ENCODE results near the gene EIF4G3. TPM values are rescaled to one million over a fixed set of nuclear protein-coding genes. Genes with fewer than 3 reads are reported as not detected.

EIF4G3 gene
- total and polyA plus RNA-seq, 12 donors: 13.3 to 50.2 (median 36.1) TPM

- TF ChIP-seq CTCF (IDR thresholded peaks at IDR 0.05): no peak
- Histone ChIP-seq H3K4me3 (no peak overlapping the region), H3K36me3 (peaks cover 0 to 19% (median 0%) of the 10 kb centered on the region in 9 donors), H3K27me3 (no peaks in the 10 kb centered on the region), H3K4me1 (peaks cover 0 to 35% (median 8%) of the 10 kb centered on the region in 9 donors), H3K9me3 (no peaks in the 10 kb centered on the region), H3K27ac (peak overlapping the region in 2 of 10 donors; percentile 28 to 42)
- intact Hi-C loops (cut with DNase I): no loop called here
- no peak for DNase-seq
- peak in 1 of 8 donors; percentile 67 for ATAC-seq
Measured at GRCh38 chr1:21077085-21077484, 99.6 kb downstream of the EIF4G3 start.

- 59 to 62% methylated on average over 3 of the region's 3 CpGs for WGBS, 2 donors
- H3K27me3 ChIP-seq: no peaks in the 10 kb centered on the region
- intact Hi-C loops (cut with DNase I): loop anchor here in 1 of 10 donors (5.0 kb wide), 1 partner anchor 115 kb away; no protein-coding TSS in a partner anchor
- peaks cover 0 to 50% (median 12%) of the 10 kb centered on the region in 9 donors for H3K4me1 ChIP-seq
- H3K27ac ChIP-seq: no peak overlapping the region
- peaks cover 0 to 10% (median 0%) of the 10 kb centered on the region in 9 donors for H3K36me3 ChIP-seq
- peak in 1 of 9 donors; percentile 26 for TF ChIP-seq CTCF (IDR thresholded peaks at IDR 0.05)
- H3K4me3 ChIP-seq: no peak overlapping the region
- DNase-seq: no peak
- H3K9me3 ChIP-seq: no peaks in the 10 kb centered on the region
- peak in 1 of 8 donors; percentile 28 for ATAC-seq
Measured at GRCh38 chr1:21072721-21073120, 104.0 kb downstream of the EIF4G3 start.

- Histone ChIP-seq H3K9me3 (no peaks in the 10 kb centered on the region), H3K27me3 (no peaks in the 10 kb centered on the region), H3K36me3 (peaks cover 0 to 14% (median 0%) of the 10 kb centered on the region in 9 donors), H3K4me3 (no peak overlapping the region), H3K27ac (no peak overlapping the region), H3K4me1 (peaks cover 0 to 35% (median 3%) of the 10 kb centered on the region in 9 donors)
- DNase-seq (no peak), ATAC-seq (no peak)
- TF ChIP-seq CTCF (IDR thresholded peaks at IDR 0.05): no peak
- intact Hi-C loops (cut with DNase I): loop anchor here in 1 of 10 donors (2.0 kb wide), 1 partner anchor 35 kb away; no protein-coding TSS in a partner anchor
- 58 to 63% methylated on average over 4 of the region's 4 CpGs for WGBS, 2 donors
Measured at GRCh38 chr1:21069549-21069948, 107.1 kb downstream of the EIF4G3 start.

GRCh38 chr1:21068937-21069336 is 107.8 kb downstream of the EIF4G3 start:
- H3K27me3 ChIP-seq: no peaks in the 10 kb centered on the region
- H3K4me1 ChIP-seq: peaks cover 0 to 35% (median 3%) of the 10 kb centered on the region in 9 donors
- H3K36me3 ChIP-seq: peaks cover 0 to 20% (median 0%) of the 10 kb centered on the region in 9 donors
- no peak overlapping the region for H3K4me3 ChIP-seq
- DNase-seq: no peak
- no peaks in the 10 kb centered on the region for H3K9me3 ChIP-seq
- H3K27ac ChIP-seq: no peak overlapping the region
- no peak for TF ChIP-seq CTCF (IDR thresholded peaks at IDR 0.05)
- intact Hi-C loops (cut with DNase I): loop anchor here in 1 of 10 donors (2.0 kb wide), 1 partner anchor 34 kb away; no protein-coding TSS in a partner anchor
- ATAC-seq: no peak
